ENCODE data around the gene STK32B.
"Not testable (repeated sequence)": the region's sequence is repeated elsewhere in the genome, so short reads cannot be mapped to it uniquely, and the experiment has no call there.

The STK32B gene

DNA sequence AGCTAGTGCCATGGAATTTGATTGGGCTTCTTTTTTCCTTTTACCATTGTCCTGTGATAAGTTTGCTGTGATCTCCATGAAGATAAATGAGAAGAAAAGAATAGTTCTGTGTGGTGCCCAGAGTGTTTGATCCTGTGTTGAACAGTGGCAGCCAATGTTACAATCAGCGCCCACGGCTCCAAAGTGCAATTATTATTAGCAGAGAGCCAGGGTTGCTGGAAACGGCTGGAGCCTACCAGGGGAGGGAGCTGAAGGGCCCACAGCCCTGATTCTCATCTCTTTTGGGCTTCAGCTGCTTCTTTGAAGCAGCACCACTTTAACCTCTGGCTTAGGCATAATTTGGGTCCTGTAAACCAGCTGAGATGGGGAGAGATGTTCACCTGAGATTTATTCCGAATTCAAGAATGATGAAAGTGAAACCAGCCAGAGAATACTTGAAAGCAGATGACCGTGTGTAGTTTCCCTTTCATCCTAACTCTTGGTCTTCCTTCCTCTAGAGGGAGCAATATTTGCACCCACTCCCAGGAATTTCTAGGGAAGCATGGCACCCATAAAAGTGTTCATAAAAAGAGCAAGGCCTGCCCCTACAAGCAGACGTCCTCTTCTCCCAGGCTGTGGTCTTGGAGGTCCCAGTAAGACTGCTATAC is 358.8 kb downstream of the STK32B start:
- DNase-seq: no peak

DNA sequence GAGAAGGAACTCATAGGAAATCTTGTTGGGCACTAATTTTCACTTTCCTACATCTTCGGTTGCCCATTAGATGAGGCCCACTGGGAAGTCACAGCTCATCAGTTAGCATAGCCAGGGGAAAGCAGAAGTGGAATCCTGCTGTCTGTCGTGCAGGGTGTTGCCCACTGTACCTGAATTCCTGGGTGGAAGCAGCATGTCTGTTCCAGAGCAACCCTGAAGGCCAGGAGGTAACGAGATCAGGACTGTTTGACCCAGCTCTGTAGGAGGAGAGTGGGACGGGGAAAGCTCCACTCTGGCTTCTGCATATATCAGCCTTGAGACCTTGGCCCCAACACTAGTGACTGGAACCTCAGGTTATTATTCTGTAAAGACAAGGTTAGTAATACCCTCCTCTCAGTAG is 361.0 kb downstream of the STK32B start:
- no peak for DNase-seq

DNA sequence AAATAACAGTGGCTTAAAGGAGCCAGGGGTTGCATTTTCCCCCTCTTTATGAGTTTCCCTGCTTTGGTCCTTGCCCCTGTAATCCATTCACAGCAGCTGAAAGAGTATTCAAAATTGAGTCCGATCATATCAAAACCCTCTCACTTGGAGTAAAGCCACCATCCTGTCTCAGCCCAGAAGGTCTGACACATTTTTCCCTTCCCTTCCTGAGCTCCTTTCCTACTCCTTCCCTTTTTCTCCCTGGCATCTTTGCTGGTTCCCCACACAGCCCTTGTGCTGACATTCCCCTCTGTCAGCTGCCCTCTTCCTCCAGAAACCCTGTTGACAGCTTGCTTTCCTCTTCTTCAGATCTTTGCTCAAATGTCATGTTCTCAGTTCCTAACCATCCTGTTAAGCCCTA is 361.5 kb downstream of the STK32B start:
- no peak for DNase-seq

DNA sequence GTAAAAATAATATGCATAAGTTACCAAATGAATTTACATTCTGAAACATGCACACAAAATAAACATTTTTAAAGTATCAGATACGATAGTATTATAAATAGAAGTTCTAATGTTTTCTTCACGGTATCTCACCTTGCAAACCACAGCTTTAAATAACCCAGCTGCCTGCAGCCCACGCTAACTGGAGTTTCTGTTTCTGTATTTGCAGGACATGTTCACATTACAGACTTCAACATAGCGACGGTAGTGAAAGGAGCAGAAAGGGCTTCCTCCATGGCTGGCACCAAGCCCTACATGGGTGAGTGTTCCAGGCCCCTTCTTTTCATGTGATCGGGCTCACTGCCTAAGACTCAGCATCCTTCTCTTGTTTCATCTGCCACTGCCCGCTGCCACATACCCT is 365.4 kb downstream of the STK32B start:
- DNase-seq: no peak

DNA sequence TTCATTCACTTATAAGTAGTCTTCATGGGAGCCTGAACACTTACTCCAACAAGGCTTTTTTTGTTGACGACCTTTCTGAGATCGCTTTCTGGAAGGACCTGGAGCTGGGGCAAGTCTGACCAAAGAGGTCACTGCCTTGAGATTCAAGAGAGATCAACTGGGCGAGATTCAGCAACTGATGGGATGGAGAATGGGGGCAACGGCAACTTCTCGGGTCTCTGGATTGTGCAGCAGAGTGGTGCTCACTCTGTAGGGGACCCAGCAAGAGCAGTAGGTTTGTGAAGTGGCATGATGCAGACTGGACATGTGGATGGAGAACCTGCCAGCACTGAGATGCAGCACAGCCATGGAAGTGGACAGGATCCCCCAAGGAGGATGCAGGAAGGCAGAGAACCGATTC is 369.0 kb downstream of the STK32B start:
- no peak for DNase-seq

DNA sequence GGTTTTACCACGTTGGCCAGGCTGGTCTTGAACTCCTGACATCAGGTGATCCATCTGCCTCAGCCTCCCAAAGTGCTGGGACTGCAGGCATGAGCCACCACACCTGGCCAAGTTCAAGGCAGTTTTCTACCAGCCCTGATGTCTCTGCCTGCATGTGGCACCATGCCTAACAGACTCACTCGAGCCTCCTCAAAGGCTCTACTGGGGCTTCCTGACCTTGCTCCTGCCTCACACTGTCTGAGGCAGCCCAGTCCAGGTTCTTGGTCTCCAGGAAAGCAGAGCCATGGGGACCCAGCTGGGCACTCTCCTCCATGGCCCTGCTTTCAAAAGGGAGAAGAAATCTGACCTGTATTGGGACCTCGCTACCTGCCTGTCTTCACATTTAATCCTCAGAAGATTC is 370.1 kb downstream of the STK32B start:
- DNase-seq: no peak

DNA sequence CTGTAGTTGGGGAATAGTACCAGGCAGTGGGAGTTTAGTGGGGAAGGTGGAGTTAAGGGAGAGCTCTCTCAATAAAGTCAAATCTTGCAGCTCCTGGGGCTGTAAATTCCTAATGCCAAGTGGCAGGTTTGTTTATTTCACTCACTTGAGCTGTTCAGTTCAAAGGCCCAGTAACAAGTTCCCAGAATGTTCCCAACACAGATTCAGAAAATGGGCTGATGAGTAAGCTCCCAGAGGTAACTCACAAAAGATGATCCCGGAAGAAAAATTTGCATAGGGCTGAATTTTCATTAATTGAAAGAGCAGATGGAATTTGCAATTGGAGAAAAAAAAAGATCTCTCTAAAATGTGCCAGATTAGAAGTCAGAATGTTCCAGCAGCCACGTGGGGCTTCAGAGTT is 370.9 kb downstream of the STK32B start:
- DNase-seq: no peak

DNA sequence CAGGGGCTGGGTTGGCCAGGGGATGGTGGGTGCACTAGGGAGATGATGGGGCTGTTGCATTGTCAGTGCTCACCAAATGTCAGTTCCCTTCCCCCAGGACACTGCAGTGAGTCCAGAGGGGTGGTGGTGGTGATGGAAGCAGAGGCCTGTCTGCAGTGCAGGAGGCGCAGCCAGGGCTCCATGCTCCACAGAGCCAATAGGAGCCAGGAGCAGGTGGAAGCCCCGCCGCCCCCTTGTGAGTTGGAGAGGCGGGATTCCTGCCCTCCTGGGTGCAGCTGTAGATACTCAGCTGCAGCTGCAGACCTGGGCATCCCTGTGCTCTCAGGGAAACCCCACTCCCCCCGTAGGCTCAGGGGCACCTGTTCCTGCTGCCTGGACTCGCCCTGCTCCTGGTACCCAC is 372.4 kb downstream of the STK32B start:
- DNase-seq: no peak

DNA sequence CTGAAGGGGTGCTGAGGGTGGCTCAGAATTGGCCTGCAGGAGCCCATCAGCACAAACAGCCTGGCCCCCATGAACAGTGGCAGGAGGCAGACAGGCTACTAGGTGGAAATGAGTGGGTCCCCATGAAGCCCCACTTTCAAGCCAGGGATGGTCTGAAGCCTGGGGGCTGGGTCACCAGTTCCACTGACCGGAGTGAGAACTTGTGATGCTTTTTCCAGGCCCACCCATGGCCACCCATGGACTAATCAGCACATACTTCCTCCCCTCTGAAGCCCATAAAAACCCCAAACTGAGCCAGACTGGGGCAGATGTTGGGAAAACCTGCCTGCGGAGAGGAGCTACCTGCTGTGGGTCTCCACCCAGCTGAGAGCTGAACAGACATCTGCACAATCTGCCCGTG is 372.9 kb downstream of the STK32B start:
- DNase-seq: no peak

DNA sequence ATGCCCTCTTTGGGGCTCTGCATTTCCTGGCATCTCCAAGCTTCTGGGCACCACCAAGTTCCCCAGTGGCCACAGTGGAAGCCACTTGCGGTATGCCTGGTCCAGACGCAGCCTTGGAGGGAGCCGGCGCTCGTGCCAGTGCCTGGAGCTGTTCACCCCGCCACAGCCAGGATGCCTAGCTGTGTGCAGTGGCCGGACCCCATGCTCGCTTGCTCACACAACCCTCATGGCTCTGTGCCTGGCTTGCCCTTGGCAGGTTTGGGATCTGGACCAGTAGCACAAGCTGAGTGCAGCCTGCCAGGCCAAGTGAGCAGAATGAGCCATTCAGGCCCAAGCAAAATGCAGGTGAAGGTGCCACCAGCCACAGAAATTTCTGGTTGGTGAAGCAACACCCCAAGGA is 373.6 kb downstream of the STK32B start:
- no peak for DNase-seq

DNA sequence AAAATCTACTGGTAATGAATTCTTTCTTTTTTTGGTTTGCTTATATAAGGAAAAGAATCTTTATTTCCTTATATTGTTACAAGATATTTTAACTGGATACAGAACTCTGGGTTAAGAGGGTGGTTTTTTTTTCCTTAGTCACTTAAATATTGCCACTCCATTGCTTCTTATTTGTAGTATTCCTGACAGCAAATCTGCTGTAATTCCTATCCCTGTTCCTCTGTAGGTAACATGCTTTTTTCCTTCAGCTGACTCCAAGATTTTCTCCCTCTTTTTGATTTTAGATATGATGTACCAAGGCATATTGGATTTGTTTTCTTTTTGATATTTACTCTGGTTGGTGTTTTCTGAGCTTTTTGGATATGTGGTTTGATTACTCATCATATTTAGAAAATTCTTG is 378.5 kb downstream of the STK32B start:
- no peak for DNase-seq

DNA sequence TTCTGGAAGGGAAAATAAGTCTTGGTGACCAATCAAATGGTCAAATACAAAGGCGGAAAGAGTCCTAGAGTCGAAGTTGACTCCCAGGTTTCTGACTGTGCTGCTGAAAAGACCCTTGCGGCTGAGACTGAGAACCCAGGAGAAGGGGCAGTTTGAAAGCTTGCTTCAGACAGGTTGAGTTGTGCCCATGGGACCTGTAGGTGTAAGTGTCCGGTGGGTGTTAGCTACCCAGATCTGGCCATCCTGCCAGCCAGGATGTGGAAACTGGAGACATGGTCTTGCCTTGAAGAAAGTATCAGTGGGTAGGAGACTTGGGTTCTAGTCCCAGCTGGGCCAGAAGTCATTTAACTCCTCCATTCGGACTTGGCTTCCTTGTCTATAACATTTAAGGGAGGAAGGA is 381.9 kb downstream of the STK32B start:
- no peak for DNase-seq

DNA sequence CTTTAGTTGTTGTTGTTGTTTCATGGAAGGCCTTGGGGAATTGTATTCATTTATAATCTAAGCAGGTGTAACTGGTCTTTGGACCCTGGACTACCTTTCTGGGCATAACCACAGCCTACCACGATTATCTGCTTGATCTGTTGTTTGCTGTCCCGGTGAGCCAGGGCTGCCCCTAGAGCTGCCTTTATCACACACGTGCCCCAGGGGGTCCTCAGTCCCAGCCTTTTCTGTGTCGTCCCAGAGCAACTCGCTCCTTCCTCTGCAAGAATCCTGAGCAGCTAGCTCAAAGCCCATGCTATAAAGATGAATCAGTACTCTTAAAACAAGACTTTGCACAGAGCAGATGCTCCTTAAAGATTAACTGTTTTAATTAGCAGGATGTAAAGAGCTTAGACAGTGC is 383.9 kb downstream of the STK32B start:
- DNase-seq: no peak

DNA sequence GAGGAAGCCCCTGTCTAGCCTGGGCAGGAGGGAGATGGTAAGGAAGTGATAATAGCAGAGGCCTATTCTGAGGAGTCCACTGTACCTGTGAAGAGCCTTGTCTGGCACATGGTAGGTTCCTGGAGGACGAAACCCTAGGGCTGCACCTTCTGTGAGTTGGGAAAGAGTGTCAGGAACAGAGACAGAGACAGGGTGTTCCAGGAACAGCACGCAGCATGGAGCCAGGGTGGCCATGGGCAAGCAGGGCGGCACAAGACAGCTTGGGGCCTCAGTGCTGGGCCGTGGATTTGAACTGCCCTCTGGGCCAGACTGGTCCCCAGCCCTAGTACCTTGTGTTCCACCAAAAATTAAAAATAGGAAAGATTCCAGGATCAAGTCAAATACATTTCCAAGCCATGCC is 384.5 kb downstream of the STK32B start:
- DNase-seq: no peak

DNA sequence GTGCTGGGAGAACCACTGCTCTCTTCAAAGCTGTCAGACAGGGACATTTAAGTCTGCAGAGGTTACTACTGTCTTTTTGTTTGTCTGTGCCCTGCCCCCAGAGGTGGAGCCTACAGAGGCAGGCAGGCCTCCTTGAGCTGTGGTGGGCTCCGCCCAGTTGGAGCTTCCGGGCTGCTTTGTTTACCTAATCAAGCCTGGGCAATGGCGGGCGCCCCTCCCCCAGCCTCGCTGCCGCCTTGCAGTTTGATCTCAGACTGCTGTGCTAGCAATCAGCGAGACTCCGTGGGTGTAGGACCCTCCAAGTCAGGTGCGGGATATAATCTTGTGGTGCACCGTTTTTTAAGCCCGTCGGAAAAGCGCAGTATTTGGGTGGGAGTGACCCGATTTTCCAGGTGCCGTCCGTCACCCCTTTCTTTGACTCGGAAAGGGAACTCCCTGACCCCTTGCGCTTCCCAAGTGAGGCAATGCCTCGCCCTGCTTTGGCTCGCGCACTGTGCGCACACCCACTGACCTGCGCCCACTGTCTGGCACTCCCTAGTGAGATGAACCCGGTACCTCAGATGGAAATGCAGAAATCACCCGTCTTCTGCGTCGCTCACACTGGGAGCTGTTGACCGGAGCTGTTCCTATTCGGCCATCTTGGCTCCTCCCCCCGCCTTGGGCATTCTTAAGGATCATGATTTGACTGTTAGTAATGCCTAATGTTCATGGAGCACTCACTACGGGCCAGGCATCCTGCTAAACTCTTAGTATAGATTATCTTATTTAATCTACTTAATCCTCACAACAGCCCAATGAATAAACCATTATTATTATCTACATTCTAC is 392.9 kb downstream of the STK32B start:
- DNase-seq: not testable (repeated sequence)

DNA sequence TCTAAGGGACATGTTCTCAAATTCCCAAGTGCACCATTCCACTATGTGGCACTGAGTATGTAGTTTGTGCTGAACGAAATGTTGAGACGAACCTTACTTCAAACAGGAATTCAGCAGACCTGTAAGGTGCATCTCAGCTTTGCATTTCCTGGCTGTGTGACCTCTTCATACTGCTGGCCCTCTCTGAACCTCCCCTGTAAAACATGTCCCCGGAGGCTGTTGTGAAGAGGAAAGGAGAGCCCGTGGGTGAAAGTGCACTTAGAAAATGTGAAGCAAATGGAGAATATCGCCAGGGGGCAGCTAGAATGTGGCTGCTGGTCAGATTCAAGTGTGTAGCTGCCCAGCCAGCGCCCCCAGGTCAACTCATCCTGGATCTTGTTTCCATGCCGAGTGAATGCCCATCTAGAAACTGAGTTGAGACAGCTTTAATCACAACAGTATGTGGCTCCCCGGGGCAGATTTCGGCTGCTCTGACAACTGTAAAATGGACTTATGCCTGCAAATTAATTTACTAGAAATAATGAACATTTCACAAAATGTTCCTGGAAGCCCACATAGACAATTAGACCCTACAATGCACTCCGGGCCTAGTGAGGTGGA is 393.7 kb downstream of the STK32B start:
- no peak for DNase-seq

DNA sequence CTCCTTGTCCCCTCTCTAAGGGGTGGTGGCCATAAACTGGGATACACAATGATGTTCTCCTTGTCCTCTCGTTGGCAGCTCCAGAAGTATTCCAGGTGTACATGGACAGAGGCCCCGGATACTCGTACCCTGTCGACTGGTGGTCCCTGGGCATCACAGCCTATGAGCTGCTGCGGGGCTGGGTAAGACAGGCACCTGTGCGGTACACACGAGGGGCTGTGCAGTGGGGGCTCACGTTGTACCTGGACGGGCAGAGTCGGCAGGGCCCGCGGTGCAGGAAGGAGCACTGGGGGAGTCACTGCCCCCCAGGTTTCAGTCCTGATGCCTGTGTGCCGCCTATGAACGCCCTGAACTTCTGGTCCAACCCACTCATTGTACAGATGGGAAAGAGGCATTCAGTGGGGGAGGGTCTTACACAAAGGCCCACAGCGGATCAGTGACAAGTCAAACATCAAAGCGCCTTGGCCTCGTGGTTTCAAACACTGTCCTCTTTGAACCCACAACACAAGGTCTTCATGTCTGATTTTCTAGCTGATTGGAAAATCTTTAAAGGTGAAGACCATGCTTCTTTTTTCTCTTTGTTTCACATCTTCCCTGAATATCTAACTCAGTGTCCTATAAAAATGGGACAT is 395.4 kb downstream of the STK32B start:
- no peak for DNase-seq

DNA sequence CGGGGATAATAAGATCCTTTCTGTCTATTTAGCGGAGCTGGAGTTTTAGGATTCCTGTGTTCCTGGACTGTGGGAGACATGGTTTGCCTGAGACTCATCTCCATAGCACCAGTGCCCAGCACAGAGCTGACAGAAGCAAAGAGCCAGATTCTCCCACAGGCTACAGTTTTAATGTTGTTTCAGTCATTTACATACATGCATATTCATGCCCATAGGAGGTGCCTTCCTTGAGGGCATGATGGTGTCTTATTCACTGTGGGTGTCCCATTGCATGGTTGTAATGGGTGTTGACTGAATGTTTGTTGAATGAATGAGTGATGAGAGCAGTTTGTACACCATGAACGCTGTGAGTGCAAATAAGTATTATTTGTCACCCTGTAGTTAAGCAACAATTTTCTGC is 396.5 kb downstream of the STK32B start:
- DNase-seq: no peak

DNA sequence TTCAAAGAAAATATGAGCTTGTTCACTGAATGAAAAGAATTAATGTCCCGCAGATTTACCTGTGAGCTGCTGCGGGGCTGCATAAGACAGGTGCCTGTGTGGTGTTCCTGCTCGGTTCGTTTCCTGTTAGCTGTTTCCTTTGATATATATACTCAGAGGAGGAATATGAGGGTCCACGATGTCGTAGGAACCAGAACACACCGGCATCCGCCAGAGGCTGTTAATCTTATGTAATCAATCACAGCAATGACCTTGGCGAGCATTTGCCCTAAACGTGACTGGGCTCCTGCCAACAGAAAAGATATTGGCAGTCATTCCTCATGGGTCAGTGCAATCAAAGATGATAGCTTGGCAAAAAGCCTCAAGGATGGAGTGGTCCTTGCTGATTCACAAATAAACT is 396.9 kb downstream of the STK32B start:
- DNase-seq: no peak

DNA sequence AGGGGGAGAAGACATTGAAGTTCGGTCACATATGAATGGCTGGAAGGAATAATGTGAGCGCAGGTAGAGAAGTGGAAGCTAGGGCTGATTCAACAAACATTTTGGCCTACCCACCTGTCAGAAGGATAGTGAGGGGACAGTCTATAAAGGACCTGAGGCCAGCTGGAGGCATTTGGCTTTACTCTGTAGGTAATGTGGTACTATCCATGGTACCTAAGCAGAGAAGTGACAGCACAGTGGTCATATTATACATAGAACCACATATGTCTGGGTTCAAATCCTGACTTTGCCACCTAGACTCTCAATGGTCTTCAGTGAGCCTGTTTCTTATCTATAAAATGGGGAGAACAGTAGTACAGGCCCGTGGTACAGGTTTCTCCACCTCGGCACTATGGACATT is 400.0 kb downstream of the STK32B start:
- no peak for DNase-seq

DNA sequence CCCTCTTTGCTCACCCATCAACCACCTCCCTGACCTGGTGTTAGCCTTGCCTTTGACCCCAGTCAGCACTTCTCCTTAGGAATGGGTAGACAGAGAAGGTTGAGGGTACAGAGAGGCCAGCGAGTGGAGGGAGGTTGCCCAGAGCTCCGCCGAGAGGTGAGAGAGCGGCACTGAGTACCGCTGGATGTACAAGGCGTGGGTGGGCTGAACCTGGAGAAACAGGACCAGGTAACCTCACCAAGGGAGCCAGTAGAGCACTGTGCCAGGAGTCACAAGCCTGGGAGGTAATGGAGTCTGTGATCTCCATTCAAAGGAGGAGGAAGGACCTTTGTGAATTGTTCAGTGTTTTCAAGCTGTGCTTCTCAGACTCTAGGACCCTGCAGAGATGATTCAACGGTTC is 400.9 kb downstream of the STK32B start:
- DNase-seq: no peak

DNA sequence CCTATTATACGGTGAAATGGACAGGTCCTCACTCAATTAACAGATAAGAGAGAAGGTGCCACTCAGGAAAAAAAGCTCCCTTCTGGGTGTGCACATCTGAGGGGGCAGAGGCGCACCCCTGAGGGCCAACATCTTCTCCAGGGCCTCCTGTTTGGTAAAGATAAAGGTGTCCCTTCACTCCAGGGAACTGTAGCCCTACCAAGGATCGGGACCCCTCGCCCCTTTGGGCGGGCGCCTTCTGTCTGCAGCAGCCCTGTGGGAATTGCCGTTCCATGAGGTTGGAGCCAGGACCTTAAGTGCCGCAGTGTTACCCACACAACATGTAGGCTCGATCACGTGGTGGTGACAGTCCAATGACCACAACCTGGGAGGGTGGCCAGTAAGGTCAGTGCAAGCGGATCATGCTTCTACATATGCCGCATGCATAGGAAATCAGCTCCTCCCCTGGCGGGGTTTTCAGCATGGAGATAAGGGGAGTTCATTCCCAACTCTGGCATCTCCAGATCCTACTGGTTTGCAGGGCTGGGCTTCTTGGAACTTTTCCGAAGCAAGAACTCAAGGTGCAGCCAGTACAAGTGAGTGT is 403.8 kb downstream of the STK32B start:
- DNase-seq: no peak

DNA sequence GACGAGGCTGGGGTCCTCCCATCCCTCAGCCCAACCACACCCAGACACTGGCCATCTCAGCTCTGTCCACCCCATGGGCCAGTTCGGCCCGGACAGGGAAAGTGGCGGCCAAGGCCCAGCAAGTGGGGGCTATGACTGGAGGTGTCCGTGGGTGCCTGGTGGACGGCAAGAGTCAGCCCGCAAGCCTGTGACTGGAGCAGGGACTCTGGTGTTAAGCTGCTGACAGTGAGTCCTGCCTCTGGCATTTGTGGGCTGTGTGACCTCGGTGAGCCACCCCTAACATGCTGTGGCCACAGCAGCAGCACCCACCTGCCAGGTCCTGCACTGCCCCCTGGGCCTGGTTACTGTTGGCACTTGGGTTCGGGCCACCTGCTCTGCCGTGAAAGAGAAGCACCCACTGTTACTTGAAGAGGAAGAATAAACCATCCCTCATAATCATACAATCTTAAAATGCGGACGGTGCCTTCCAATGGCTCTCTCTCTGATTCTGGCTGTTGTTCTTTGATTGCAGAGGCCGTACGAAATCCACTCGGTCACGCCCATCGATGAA is 405.1 kb downstream of the STK32B start:
- DNase-seq: no peak

All from NCI-H187 (cell line).